ENCODE measurements around the gene PTGS1.
"Not testable (repeated sequence)": the region's sequence is repeated elsewhere in the genome, so short reads cannot be mapped to it uniquely, and the experiment has no call there.

Gene PTGS1

DNA sequence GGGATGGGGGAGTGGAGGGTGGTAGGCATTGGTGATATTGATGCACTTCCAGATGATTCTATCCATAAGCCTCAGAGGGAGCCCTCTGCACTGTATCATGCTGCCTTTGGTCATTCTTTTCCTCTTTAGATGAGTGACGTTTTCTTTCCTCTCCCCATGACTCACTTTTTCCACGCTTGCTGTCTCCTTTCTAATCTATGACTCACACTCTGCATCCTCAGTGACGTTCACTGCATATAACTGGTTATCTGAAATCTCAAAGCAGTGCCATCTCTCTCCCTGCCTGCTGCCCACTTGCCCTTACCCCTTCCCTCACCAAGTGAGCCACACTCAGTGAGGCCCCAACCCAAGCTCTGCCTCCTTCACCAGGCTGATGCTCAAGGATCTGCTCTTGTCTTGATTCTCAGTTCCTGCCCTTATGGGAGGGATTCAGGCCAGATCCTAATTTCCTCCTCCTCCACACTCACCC lies 31.6 kb downstream of the PTGS1 start:
- DNase-seq, result no peak

GRCh38 chr9:122402874-122403273 lies 32.0 kb downstream of the PTGS1 start:
- no peak for DNase-seq

- no peak for DNase-seq
Observed at GRCh38 chr9:122403381-122404000, 32.7 kb downstream of the PTGS1 start.

DNA sequence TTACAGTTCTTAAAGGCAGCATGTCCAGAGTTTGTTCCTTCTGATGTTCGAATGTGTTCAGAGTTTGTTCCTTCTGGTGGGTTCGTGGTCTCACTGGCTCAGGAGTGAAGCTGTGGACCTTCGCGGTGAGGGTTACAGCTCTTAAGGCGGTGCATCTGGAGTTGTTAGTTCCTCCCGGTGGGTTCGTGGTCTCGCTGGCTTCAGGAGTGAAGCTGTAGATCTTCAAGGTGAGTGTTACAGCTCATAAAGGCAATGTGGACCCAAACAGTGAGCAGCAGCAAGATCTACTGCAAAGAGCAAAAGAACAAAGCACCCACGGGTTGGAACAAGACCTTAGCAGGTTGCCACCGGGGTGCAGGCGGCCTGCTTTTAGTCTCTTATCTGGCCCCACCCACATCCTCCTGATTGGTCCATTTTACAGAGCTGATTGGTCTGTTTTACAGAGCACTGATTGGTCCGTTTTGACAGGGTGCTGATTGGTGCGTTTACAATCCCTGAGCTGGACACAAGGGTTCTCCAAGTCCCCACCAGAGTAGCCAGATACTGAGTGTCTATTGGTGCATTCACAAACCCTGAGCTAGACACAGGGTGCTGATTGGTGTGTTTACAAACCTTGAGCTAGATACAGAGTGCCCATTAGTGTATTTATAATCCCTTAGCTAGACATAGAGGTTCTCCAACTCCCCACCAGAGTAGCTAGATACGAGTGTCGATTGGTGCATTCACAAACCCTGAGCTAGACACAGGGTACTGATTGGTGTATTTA lies 34.7 kb downstream of the PTGS1 start:
- not testable (repeated sequence) for DNase-seq

DNA sequence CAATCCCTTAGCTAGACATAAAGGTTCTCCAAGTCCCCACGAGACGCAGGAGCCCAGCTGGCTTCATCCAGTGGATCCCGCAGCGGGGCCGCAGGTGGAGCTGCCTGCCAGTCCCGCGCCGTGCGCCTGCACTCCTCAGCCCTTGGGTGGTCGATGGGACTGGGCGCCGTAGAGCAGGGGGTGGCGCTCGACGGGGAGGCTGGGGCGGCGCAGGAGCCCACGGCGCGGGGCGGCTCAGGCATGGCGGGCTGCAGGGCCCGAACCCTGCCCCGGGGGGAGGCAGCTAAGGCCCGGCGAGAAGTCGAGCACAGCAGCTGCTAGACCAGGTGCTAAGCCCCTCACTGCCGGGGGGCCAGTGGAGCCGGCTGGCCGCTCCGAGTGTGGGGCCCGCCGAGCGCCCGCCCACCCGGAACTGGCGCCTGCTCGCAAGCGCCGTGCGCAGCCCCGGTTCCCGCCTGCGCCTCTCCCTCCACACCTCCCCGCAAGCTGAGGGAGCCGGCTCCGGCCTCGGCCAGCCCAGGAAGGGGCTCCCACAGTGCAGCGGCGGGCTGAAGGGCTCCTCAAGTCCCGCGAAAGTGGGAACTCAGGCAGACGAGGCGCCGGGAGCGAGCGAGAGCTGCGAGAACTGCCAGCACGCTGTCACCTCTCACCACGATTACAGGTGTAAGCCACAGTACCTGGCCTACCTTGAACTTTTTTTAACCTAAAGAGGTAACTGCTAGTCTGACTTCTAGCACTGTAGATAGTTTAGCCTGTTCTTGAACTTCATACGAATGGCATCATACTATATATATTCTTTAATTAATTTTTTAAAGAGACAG lies 35.5 kb downstream of the PTGS1 start:
- no peak for DNase-seq

GRCh38 chr9:122414108-122414507 lies 43.3 kb downstream of the PTGS1 start:
- not testable (repeated sequence) for DNase-seq

GRCh38 chr9:122418016-122418415 lies 47.2 kb downstream of the PTGS1 start:
- DNase-seq, result no peak

DNA sequence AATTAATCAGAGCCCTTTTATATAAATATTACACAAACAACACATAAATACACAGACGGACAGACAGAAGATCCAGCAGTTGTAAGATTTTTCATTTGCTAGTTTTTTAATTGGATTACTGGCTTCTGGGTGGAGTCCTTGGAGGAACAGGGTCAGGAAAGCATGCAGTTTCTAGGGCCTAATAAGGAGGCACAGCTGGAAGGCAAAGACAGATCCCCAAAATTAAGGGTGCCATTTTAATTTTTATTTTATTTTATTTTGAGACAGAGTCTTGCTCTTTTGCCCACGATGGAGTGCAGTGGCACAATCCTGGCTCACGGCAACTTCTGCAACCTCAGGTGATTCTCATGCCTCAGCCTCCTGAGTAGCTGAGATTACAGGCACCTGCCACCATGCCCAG lies 49.5 kb downstream of the PTGS1 start:
- no peak for DNase-seq

GRCh38 chr9:122425087-122425486 lies 54.3 kb downstream of the PTGS1 start:
- DNase-seq, result no peak

DNA sequence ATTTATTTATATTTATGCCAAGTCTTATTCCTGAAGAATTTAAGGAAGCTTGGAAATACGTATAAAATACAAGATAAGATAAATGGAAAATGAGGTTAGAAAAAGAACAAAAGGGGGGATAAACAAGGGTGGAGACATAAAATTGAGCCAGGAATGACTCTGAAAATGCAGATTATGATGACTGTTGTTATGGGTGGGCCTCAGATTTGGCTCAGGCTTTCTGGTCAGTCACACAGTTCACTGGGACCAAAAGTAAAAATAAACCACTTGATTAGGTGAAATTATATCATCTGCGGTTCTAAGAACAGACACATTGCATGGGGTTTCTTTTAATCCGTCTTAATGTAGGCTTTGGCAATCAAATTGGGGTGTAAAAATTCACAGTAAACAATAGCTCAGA lies 55.9 kb downstream of the PTGS1 start:
- no peak for DNase-seq

DNA sequence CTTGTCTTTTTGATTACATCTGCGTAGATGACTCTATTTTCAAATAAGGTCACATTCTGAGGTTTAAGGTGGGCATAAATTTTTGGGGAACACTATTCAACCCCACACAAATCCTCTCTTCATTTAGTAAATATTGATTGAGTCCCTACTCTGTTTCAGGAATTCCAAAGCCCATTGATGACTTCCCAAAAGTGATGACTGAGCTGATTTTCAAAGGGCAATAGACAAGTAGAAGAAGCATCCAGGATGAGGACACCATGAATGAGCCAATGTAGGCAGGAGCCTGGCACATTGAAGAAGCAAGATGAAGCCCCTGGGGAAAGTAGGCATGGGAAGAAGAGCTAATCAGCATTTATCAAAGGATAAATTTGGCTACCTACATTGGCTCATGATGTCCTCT lies 71.7 kb downstream of the PTGS1 start:
- no peak for DNase-seq

- no peak for DNase-seq
Observed at GRCh38 chr9:122444041-122444733, 73.4 kb downstream of the PTGS1 start.

Measured in activated naive CD4-positive, alpha-beta T cell treated with Interleukin-2 at 50 U/mL for 16 hours (primary cell).